Thymus (tissue), 11 donors: ENCODE results near the gene ZNF333. TPM values are rescaled to one million over a fixed set of nuclear protein-coding genes. Genes with fewer than 3 reads are reported as not detected.
"Not testable (repeated sequence)": the region's sequence is repeated elsewhere in the genome, so short reads cannot be mapped to it uniquely, and the experiment has no call there.

Experiments
- DNase-seq, 9 donors: peaks; one replicate each; pipeline ENCODE4 v3.0.0-alpha.2; 2013; ENCODE audit warnings: low spot score in 9 of 9, low read depth in 6 of 9, missing footprints in 1 of 9
- H3K27ac ChIP-seq, 2 donors: one replicate each; pipeline ENCODE4 v1.5.1; 2013; ENCODE audit warnings: control low read depth in 1 of 2, low read depth in 1 of 2, low read length in 1 of 2, mild to moderate bottlenecking in 1 of 2, moderate library complexity in 1 of 2
- H3K27me3 ChIP-seq, 2 donors: one replicate each; pipeline ENCODE4 v1.5.1; 2013; ENCODE audit warnings: low read length in 1 of 2; ENCODE audit not compliant: control insufficient read depth in 2 of 2, insufficient read depth in 1 of 2
- H3K36me3 ChIP-seq, 2 donors: one replicate each; pipeline ENCODE4 v1.5.1; 2013; ENCODE audit warnings: low read length in 1 of 2, mild to moderate bottlenecking in 1 of 2, moderate library complexity in 1 of 2; ENCODE audit not compliant: control insufficient read depth in 2 of 2, insufficient read depth in 2 of 2
- H3K4me1 ChIP-seq, 2 donors: one replicate each; pipeline ENCODE4 v1.5.1; 2013; ENCODE audit warnings: low read length in 2 of 2; ENCODE audit not compliant: control insufficient read depth in 2 of 2, insufficient read depth in 2 of 2
- H3K4me3 ChIP-seq, 2 donors: one replicate each; pipeline ENCODE4 v1.5.1; 2013; ENCODE audit warnings: low read length in 2 of 2, control low read depth in 1 of 2, mild to moderate bottlenecking in 1 of 2
- H3K9me3 ChIP-seq, 2 donors: one replicate each; pipeline ENCODE4 v1.5.1; 2013; ENCODE audit warnings: low read length in 1 of 2, mild to moderate bottlenecking in 1 of 2; ENCODE audit not compliant: control insufficient read depth in 2 of 2, insufficient read depth in 1 of 2
- WGBS: extraction: QIAGEN DNeasy Blood & Tissue Kit; methylation state at CpG from one replicate; pipeline ENCODE4 v1.1.7; 2013; 5-methylcytosine and 5-hydroxymethylcytosine counted together
- polyA plus RNA-seq: library from polyadenylated mRNA; stranded (reverse); fragments of 200-250 nt; gene quantifications from one replicate; pipeline ENCODE4 v1.2.3, GENCODE V29; 2013
- total RNA-seq: library from RNA; stranded (reverse); fragments of 120-200 nt; gene quantifications from one replicate; pipeline ENCODE4 v1.2.4, GENCODE V29; 2013
- donor health status: healthy.

ZNF333 gene
- total and polyA plus RNA-seq, 2 donors = 6.8 to 14.5 TPM

- DNase-seq = no peak
- H3K4me3 ChIP-seq = no peak overlapping the region
- H3K27ac ChIP-seq = no peak overlapping the region
- peaks cover 0 to 1% of the 10 kb centered on the region in 2 donors for H3K9me3 ChIP-seq
- 98% methylated on average over 2 of the region's 2 CpGs for WGBS
- no peaks in the 10 kb centered on the region for H3K4me1 ChIP-seq
- no peaks in the 10 kb centered on the region for H3K27me3 ChIP-seq
- H3K36me3 ChIP-seq = peaks cover 5% of the 10 kb centered on the region in 2 donors
Observed at GRCh38 chr19:14767466-14767971, 77.7 kb downstream of the ZNF333 start.

GRCh38 chr19:14768001-14768400 lies 78.2 kb downstream of the ZNF333 start:
- Histone ChIP-seq H3K4me1 (no peaks in the 10 kb centered on the region), H3K27me3 (no peaks in the 10 kb centered on the region), H3K9me3 (peaks cover 0 to 1% of the 10 kb centered on the region in 2 donors), H3K27ac (no peak overlapping the region), H3K36me3 (peaks cover 5% of the 10 kb centered on the region in 2 donors), H3K4me3 (no peak overlapping the region)
- no peak for DNase-seq
- WGBS = 95% methylated on average over 2 of the region's 2 CpGs

- Histone ChIP-seq H3K9me3 (peaks cover 0 to 1% of the 10 kb centered on the region in 2 donors), H3K4me1 (no peaks in the 10 kb centered on the region), H3K4me3 (no peak overlapping the region), H3K27ac (no peak overlapping the region), H3K27me3 (no peaks in the 10 kb centered on the region), H3K36me3 (peaks cover 5% of the 10 kb centered on the region in 2 donors)
- WGBS = 94% methylated on average over 5 of the region's 5 CpGs
- DNase-seq = no peak
Observed at GRCh38 chr19:14769201-14769600, 79.4 kb downstream of the ZNF333 start.

- Histone ChIP-seq H3K27me3 (no peaks in the 10 kb centered on the region), H3K27ac (no peak overlapping the region), H3K4me3 (no peak overlapping the region), H3K9me3 (peaks cover 0 to 1% of the 10 kb centered on the region in 2 donors), H3K4me1 (no peaks in the 10 kb centered on the region), H3K36me3 (peaks cover 5% of the 10 kb centered on the region in 2 donors)
- no peak for DNase-seq
- 95% methylated on average over 5 of the region's 5 CpGs for WGBS
Observed at GRCh38 chr19:14770136-14770535, 80.3 kb downstream of the ZNF333 start.

- Histone ChIP-seq H3K9me3 (peaks cover 0 to 1% of the 10 kb centered on the region in 2 donors), H3K27ac (no peak overlapping the region), H3K4me1 (peaks cover 0 to 10% of the 10 kb centered on the region in 2 donors), H3K27me3 (peaks cover 0 to 3% of the 10 kb centered on the region in 2 donors), H3K36me3 (peaks cover 2 to 5% of the 10 kb centered on the region in 2 donors), H3K4me3 (no peak overlapping the region)
- WGBS = 91% methylated on average over 11 of the region's 11 CpGs
- no peak for DNase-seq
Observed at GRCh38 chr19:14770944-14771839, 81.3 kb downstream of the ZNF333 start.

- Histone ChIP-seq H3K4me1 (peaks cover 0 to 18% of the 10 kb centered on the region in 2 donors), H3K36me3 (peaks cover 2 to 5% of the 10 kb centered on the region in 2 donors)
- 96% methylated on average over 8 of the region's 8 CpGs for WGBS
Observed at GRCh38 chr19:14772467-14772866, 82.6 kb downstream of the ZNF333 start.

GRCh38 chr19:14772995-14773394 lies 83.1 kb downstream of the ZNF333 start:
- peaks cover 0 to 3% of the 10 kb centered on the region in 2 donors for H3K27me3 ChIP-seq
- no peak overlapping the region for H3K4me3 ChIP-seq
- peaks cover 2 to 5% of the 10 kb centered on the region in 2 donors for H3K36me3 ChIP-seq
- H3K4me1 ChIP-seq = peaks cover 0 to 18% of the 10 kb centered on the region in 2 donors
- peaks cover 0 to 1% of the 10 kb centered on the region in 2 donors for H3K9me3 ChIP-seq
- no peak for DNase-seq
- WGBS = 97% methylated on average over 7 of the region's 7 CpGs
- H3K27ac ChIP-seq = no peak overlapping the region

More at GRCh38 chr19:14772467-14772866, 82.6 kb downstream of the ZNF333 start:
- H3K9me3 ChIP-seq = peaks cover 0 to 1% of the 10 kb centered on the region in 2 donors
- H3K27me3 ChIP-seq = peaks cover 0 to 3% of the 10 kb centered on the region in 2 donors
- no peak overlapping the region for H3K4me3 ChIP-seq
- no peak overlapping the region for H3K27ac ChIP-seq
- no peak for DNase-seq

GRCh38 chr19:14773722-14774121 lies 83.9 kb downstream of the ZNF333 start:
- not testable (repeated sequence) for H3K4me3 ChIP-seq, H3K9me3 ChIP-seq, H3K27me3 ChIP-seq, DNase-seq, H3K27ac ChIP-seq, H3K36me3 ChIP-seq
- peaks cover 0 to 18% of the 10 kb centered on the region in 2 donors for H3K4me1 ChIP-seq
- WGBS = 96% methylated on average over 9 of the region's 9 CpGs

GRCh38 chr19:14774373-14774772 lies 84.5 kb downstream of the ZNF333 start:
- H3K4me1 ChIP-seq = peaks cover 0 to 18% of the 10 kb centered on the region in 2 donors
- no peak for DNase-seq
- H3K4me3 ChIP-seq = no peak overlapping the region
- 88% methylated on average over 10 of the region's 10 CpGs for WGBS
- peaks cover 0 to 3% of the 10 kb centered on the region in 2 donors for H3K27me3 ChIP-seq
- H3K36me3 ChIP-seq = peaks cover 2 to 5% of the 10 kb centered on the region in 2 donors
- H3K9me3 ChIP-seq = peaks cover 0 to 1% of the 10 kb centered on the region in 2 donors
- H3K27ac ChIP-seq = no peak overlapping the region
